Spleen (tissue), 11 donors: Measurements from ENCODE around the gene RNF215. TPM values are rescaled to one million over a fixed set of nuclear protein-coding genes. Genes with fewer than 3 reads are reported as not detected.
"Not testable (repeated sequence)": the region's sequence is repeated elsewhere in the genome, so short reads cannot be mapped to it uniquely, and the experiment has no call there.

Source experiments
- DNase-seq: peaks from one replicate; pipeline ENCODE4 v3.0.0-alpha.2; 2020
- H3K27ac ChIP-seq, 8 donors: fragments of 200-600 bp; sonication (generic) in 7 of 8; 1 replicate in 4 of 8; 2 replicates in 4 of 8; pipeline versions ENCODE4 v1.5.0 to v1.8.0; 2016 to 2021; ENCODE audit warnings: inconsistent platforms in 4 of 8, mild to moderate bottlenecking in 4 of 8, moderate library complexity in 1 of 8
- H3K27me3 ChIP-seq, 7 donors: fragments of 200-600 bp; sonication (generic) in 6 of 7; replicated peaks in 1 of 7; 1 replicate in 4 of 7; 2 replicates in 3 of 7; pipeline versions ENCODE4 v1.5.0 to v1.8.0; 2016 to 2021; ENCODE audit warnings: inconsistent platforms in 3 of 7, mild to moderate bottlenecking in 1 of 7
- H3K36me3 ChIP-seq, 6 donors: fragments of 200-600 bp; sonication (generic) in 5 of 6; 1 replicate in 4 of 6; 2 replicates in 2 of 6; pipeline versions ENCODE4 v1.5.0 to v1.8.0; 2016 to 2021; ENCODE audit warnings: inconsistent platforms in 2 of 6
- H3K4me1 ChIP-seq, 6 donors: fragments of 200-600 bp; sonication (generic) in 5 of 6; 1 replicate in 3 of 6; 2 replicates in 3 of 6; pipeline versions ENCODE4 v1.5.0 to v1.8.0; 2016 to 2021; ENCODE audit warnings: inconsistent platforms in 3 of 6
- H3K4me3 ChIP-seq, 8 donors: fragments of 200-600 bp; sonication (generic) in 7 of 8; 1 replicate in 4 of 8; 2 replicates in 4 of 8; pipeline versions ENCODE4 v1.5.0 to v1.8.0; 2016 to 2021; ENCODE audit warnings: inconsistent platforms in 4 of 8, mild to moderate bottlenecking in 4 of 8, moderate library complexity in 2 of 8
- H3K9me3 ChIP-seq, 8 donors: fragments of 200-600 bp; sonication (generic) in 7 of 8; 1 replicate in 4 of 8; 2 replicates in 4 of 8; pipeline versions ENCODE4 v1.5.0 to v1.8.0; 2016 to 2021; ENCODE audit warnings: inconsistent platforms in 4 of 8
- POLR2A ChIP-seq, 3 donors: fragments of 450-650 bp; IDR thresholded peaks; one replicate each; pipeline ENCODE4 v1.5.1; 2017; ENCODE audit warnings: antibody characterized with exemption in 3 of 3, mild to moderate bottlenecking in 1 of 3
- POLR2AphosphoS5 ChIP-seq, 3 donors: sonication (generic); formaldehyde crosslinking; IDR thresholded peaks; one replicate each; pipeline ENCODE4 v1.5.1; 2017; ENCODE audit warnings: antibody characterized with exemption in 3 of 3
- WGBS, 5 donors: extraction: QIAGEN DNeasy Blood & Tissue Kit in 3 of 5; methylation state at CpG; one replicate each; pipeline versions ENCODE4 v1.1.5 to v1.1.7; 2013 to 2018; 5-methylcytosine and 5-hydroxymethylcytosine counted together
- intact Hi-C: fragments of 100-400 bp; cut with DNase I; formaldehyde crosslinking; loops from one replicate; pipeline ENCODE4 v1.15.0; 2023; ENCODE audit warnings: low total_unique reads
- polyA plus RNA-seq, 3 donors: library from polyadenylated mRNA; stranded (reverse); fragments of 200-250 nt; gene quantifications; one replicate each; pipeline ENCODE4 v1.2.1, GENCODE V29; 2013
- total RNA-seq, 7 donors: library from RNA; depleted of rRNA in 3 of 7; stranded (reverse); fragments of >200 nt in 3 of 7; fragmentation: NEBNext Ultra II Directional in 4 of 7; extraction: Animal tissue kit (Norgen Biotek cat#: 25700) in 4 of 7; gene quantifications; one replicate each; pipeline versions ENCODE4 v1.1.0 to v1.2.1, GENCODE V29; 2016 to 2021
- TF ChIP-seq, protein P1 (sequence below), 11 experiments: fragments of 200-600 bp in 7 of 11; fragments of 450-650 bp in 4 of 11; sonication (generic) in 4 of 11; IDR thresholded peaks in 8 of 11; conservative IDR thresholded peaks in 3 of 11; 1 replicate in 7 of 11; 2 replicates in 4 of 11; pipeline versions ENCODE4 v1.4.0 to v1.8.0; 2016 to 2021; ENCODE audit warnings: antibody characterized with exemption in 11 of 11, inconsistent platforms in 4 of 11, mild to moderate bottlenecking in 1 of 11
- donor health status: healthy with polysubstance abuse.
- donor health status: DM: no; HTN: no; CAD: no; lungs with moderate emphysema.
- donor health status: DM: no; HTN: no; CAD: no.
- donor health status: Bipolar disorder and iron deficiency.
- donor health status: healthy.
- donor health status: DM: no; HTN: no; CAD: no.
- donor health status: DM: yes; HTN: yes; CAD: no.

The RNF215 gene
- total and polyA plus RNA-seq, 10 donors: 6.5 to 19.5 (median 12.8) TPM

DNA sequence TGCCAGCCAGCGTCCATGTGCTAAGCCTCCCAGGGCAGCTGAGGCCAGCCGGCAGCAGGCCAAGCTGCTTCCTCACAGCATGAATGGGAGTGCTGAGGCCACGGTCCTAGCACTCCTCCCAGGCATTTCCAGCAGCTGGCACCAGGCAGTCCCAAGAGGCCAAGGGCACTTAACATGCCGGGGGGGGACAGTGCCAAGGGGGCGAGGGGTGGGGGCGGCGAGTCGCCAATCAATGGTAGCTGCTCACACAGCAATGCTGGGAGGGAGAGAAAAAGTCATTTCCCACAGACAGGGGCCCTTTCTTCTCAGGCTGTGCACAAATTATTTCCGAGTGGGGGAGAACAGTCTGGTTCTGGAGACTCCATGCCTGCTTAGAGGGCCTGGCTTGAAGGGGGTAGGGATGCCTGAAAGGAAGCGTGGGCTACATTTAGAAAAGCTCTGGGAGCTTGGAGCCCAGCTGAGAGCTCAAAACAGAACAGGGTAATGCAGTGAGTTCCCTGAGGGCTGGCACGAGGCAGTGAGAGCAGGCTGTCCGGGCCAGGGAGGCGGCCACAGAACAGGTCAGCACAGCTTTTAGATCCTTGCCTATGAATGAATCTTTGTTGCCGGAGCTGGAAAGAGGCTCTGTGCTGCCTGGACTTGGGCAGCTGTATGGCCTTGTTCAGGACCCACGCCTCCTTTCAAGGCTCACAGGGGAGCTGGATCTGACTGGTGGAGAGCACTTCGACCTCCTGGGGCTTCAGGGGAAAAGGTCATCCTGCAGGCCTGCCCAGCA lies 46.1 kb downstream of the RNF215 start:
- peaks cover 12 to 100% (median 100%) of the 10 kb centered on the region in 6 donors for H3K36me3 ChIP-seq
- H3K9me3 ChIP-seq: no peaks in the 10 kb centered on the region
- intact Hi-C loops: no loop called here
- WGBS, 5 donors: 63 to 75% (median 70%) methylated on average over 13 to 16 of the region's 16 CpGs
- peak; percentile 85 for DNase-seq
- H3K4me3 ChIP-seq: no peak overlapping the region
- TF ChIP-seq POLR2AphosphoS5 (IDR thresholded peaks at IDR 0.05): peak; percentile 75 to 88 (median 84)
- TF ChIP-seq, protein P1, sequence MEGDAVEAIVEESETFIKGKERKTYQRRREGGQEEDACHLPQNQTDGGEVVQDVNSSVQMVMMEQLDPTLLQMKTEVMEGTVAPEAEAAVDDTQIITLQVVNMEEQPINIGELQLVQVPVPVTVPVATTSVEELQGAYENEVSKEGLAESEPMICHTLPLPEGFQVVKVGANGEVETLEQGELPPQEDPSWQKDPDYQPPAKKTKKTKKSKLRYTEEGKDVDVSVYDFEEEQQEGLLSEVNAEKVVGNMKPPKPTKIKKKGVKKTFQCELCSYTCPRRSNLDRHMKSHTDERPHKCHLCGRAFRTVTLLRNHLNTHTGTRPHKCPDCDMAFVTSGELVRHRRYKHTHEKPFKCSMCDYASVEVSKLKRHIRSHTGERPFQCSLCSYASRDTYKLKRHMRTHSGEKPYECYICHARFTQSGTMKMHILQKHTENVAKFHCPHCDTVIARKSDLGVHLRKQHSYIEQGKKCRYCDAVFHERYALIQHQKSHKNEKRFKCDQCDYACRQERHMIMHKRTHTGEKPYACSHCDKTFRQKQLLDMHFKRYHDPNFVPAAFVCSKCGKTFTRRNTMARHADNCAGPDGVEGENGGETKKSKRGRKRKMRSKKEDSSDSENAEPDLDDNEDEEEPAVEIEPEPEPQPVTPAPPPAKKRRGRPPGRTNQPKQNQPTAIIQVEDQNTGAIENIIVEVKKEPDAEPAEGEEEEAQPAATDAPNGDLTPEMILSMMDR (IDR thresholded peaks at IDR 0.05 in 8 of 11, conservative IDR thresholded peaks at IDR 0.05 in 3 of 11): no peak
- no peak for TF ChIP-seq POLR2A (IDR thresholded peaks at IDR 0.05)
- peaks cover 4 to 74% (median 47%) of the 10 kb centered on the region in 6 donors for H3K4me1 ChIP-seq
- no peaks in the 10 kb centered on the region for H3K27me3 ChIP-seq
- peak overlapping the region in 5 of 8 donors; percentile 51 to 77 (median 64) for H3K27ac ChIP-seq

DNA sequence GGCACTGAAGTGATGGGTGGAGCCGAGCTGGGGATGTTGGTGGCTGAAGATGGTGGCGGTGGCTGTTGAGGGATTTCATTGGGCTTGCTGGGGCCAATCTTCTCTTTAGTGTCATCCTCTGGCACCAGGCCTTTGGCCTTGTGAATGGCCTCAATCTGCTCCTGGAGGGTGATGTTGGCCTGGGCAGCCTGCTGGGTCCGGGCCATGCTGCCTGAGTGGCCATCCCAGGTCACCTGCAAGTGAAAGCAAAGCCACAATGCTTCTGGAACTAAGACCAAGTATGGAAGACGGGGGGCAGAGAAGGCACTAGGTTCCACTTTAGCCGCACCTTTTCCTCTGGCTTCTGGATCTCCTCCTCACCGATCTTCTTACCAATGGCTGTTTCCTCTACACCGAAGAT lies 48.4 kb downstream of the RNF215 start:
- Histone ChIP-seq H3K27me3 (no peaks in the 10 kb centered on the region), H3K9me3 (no peaks in the 10 kb centered on the region), H3K27ac (peak overlapping the region in 3 of 8 donors; percentile 2 to 42 (median 14)), H3K4me3 (no peak overlapping the region), H3K4me1 (peaks cover 4 to 58% (median 38%) of the 10 kb centered on the region in 6 donors), H3K36me3 (peaks cover 14 to 100% (median 100%) of the 10 kb centered on the region in 6 donors)
- TF ChIP-seq, protein P1 (IDR thresholded peaks at IDR 0.05 in 8 of 11, conservative IDR thresholded peaks at IDR 0.05 in 3 of 11): no peak
- TF ChIP-seq POLR2A (IDR thresholded peaks at IDR 0.05) (no peak), POLR2AphosphoS5 (IDR thresholded peaks at IDR 0.05) (peak in 2 of 3 donors; percentile 11 to 13)
- no peak for DNase-seq
- 92 to 96% (median 93%) methylated on average over 7 of the region's 7 CpGs for WGBS, 5 donors
- intact Hi-C loops: no loop called here

DNA sequence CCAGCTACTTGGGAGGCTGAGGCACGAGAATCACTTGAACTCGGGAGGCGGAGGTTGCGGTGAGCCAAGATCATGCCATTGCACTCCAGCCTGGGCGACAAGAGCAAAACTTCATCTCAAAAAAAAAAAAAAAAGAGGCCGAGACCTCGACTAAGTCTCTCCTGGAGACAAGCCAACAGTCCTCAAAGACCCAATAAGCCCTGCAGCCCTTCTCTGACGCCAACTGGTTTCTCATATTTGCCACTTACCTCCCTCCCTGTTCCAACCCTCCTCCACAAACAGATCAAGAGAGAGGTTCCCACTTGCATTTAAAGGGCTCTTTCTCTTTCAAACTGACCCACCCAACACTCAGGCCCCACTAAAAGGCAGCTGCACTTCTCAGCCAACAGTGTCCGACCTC lies 48.9 kb downstream of the RNF215 start:
- Histone ChIP-seq H3K36me3 (peaks cover 15 to 100% (median 100%) of the 10 kb centered on the region in 6 donors), H3K4me1 (peaks cover 4 to 58% (median 40%) of the 10 kb centered on the region in 6 donors), H3K27ac (peak overlapping the region in 3 of 8 donors; percentile 2 to 42 (median 14))
- DNase-seq, intact Hi-C loops, H3K4me3 ChIP-seq, H3K27me3 ChIP-seq, H3K9me3 ChIP-seq: not testable (repeated sequence)
- 79 to 89% (median 87%) methylated on average over 8 to 9 of the region's 9 CpGs for WGBS, 5 donors

- WGBS, 5 donors: 87 to 94% (median 91%) methylated on average over 7 to 8 of the region's 8 CpGs
- DNase-seq: no peak
- Histone ChIP-seq H3K9me3 (no peaks in the 10 kb centered on the region), H3K27ac (peak overlapping the region in 2 of 8 donors; percentile 14 to 42), H3K27me3 (no peaks in the 10 kb centered on the region), H3K4me3 (no peak overlapping the region), H3K4me1 (peaks cover 4 to 64% (median 37%) of the 10 kb centered on the region in 6 donors), H3K36me3 (peaks cover 15 to 100% (median 100%) of the 10 kb centered on the region in 6 donors)
- TF ChIP-seq POLR2AphosphoS5 (IDR thresholded peaks at IDR 0.05): no peak
- TF ChIP-seq, protein P1 (IDR thresholded peaks at IDR 0.05 in 8 of 11, conservative IDR thresholded peaks at IDR 0.05 in 3 of 11): no peak
- no peak for TF ChIP-seq POLR2A (IDR thresholded peaks at IDR 0.05)
- intact Hi-C loops: no loop called here
Measured at GRCh38 chr22:30337461-30337778, 49.8 kb downstream of the RNF215 start.
